PC-9 (cell line): ENCODE data around the gene RAD18. TPM values are rescaled to one million over a fixed set of nuclear protein-coding genes. Genes with fewer than 3 reads are reported as not detected.

ENCODE experiments used
- BruUV-seq: library from RNA; stranded (reverse); fragments of 400-500 nt; replicated peaks from 2 replicates; lab custom pipeline; 2021; lab: Mats Ljungman, UMichigan
- CTCF ChIA-PET: fragments of 300-600 bp; sonication (Branson Sonifier 250); formaldehyde crosslinking; loops from one replicate; lab custom pipeline; 2022; ENCODE audit warnings: antibody characterized with exemption; lab: Charles Lee
- POLR2A ChIA-PET: fragments of 300-600 bp; sonication (Branson Sonifier 250); formaldehyde crosslinking; loops from one replicate; lab custom pipeline; 2022; ENCODE audit warnings: antibody characterized with exemption; ENCODE audit not compliant: unreplicated experiment; lab: Charles Lee
- DNase-seq, 2 experiments: peaks; one replicate each; pipeline versions ENCODE4 v3.0.0 to v3.0.0-alpha.2; 2015 to 2022; ENCODE audit warnings: mixed read lengths in 1 of 2
- H2AFZ ChIP-seq: fragments of 200-600 bp; sonication (generic); 2 replicates; pipeline ENCODE4 v1.8.1; 2017; ENCODE audit warnings: antibody characterized with exemption
- H3F3A ChIP-seq: fragments of 200-600 bp; sonication (generic); 2 replicates; pipeline ENCODE4 v1.8.1; 2017; ENCODE audit warnings: antibody characterized with exemption, mild to moderate bottlenecking, low read depth; ENCODE audit not compliant: insufficient read depth
- H3K27ac ChIP-seq: fragments of 200-600 bp; sonication (generic); 2 replicates; pipeline ENCODE4 v1.6.1; 2016; ENCODE audit warnings: mixed run types
- H3K27me3 ChIP-seq: fragments of 200-600 bp; sonication (generic); 2 replicates; pipeline ENCODE4 v1.6.1; 2016; ENCODE audit warnings: low read depth, mixed run types; ENCODE audit not compliant: insufficient read depth
- H3K36me3 ChIP-seq: fragments of 200-600 bp; sonication (generic); 2 replicates; pipeline ENCODE4 v1.6.1; 2016; ENCODE audit warnings: low read depth, mixed run types
- H3K4me1 ChIP-seq: fragments of 200-600 bp; sonication (generic); replicated peaks from 2 replicates; pipeline ENCODE4 v1.6.1; 2016; ENCODE audit warnings: mixed run types; ENCODE audit not compliant: insufficient read depth
- H3K4me2 ChIP-seq: fragments of 200-600 bp; sonication (generic); 2 replicates; pipeline ENCODE4 v1.6.1; 2017; ENCODE audit warnings: mixed run types
- H3K4me3 ChIP-seq: fragments of 200-600 bp; sonication (generic); 2 replicates; pipeline ENCODE4 v1.6.1; 2016; ENCODE audit warnings: mixed run types
- H3K79me2 ChIP-seq: fragments of 200-600 bp; sonication (generic); 2 replicates; pipeline ENCODE4 v1.6.1; 2017; ENCODE audit warnings: low read depth, mixed run types
- H3K9me2 ChIP-seq: fragments of 200-600 bp; sonication (generic); 2 replicates; pipeline ENCODE4 v1.8.1; 2017; ENCODE audit warnings: mild to moderate bottlenecking; ENCODE audit not compliant: insufficient read depth
- H3K9me3 ChIP-seq: fragments of 200-600 bp; sonication (generic); 2 replicates; pipeline ENCODE4 v1.8.1; 2016; ENCODE audit warnings: low read depth; ENCODE audit not compliant: insufficient read depth
- H4K20me1 ChIP-seq: fragments of 200-600 bp; sonication (generic); 2 replicates; pipeline ENCODE4 v1.8.1; 2017; ENCODE audit not compliant: insufficient read depth
- EZH2 ChIP-seq: fragments of 200-600 bp; sonication (generic); IDR thresholded peaks from 2 replicates; pipeline ENCODE4 v1.8.0; 2017; ENCODE audit warnings: antibody characterized with exemption, low read depth
- intact Hi-C: fragments of 100-400 bp; cut with micrococcal nuclease; formaldehyde crosslinking; loops from one replicate; pipeline ENCODE4 v1.10.0; 2022; ENCODE audit not compliant: unreplicated experiment
- total RNA-seq: library from RNA; stranded (reverse); gene quantifications from 2 replicates; pipeline ENCODE4 v1.2.3, GENCODE V29; 2021
- TF ChIP-seq, protein P1 (sequence below): fragments of 200-600 bp; sonication (generic); conservative IDR thresholded peaks from 2 replicates; pipeline ENCODE4 v1.6.1; 2017; ENCODE audit warnings: mixed run types, antibody characterized with exemption, mild to moderate bottlenecking, moderate library complexity

Gene RAD18
- total RNA-seq, 1 experiment from 2014 or later: 29.1 TPM

GRCh38 chr3:8931342-8931741 is 31.9 kb downstream of the RAD18 start:
- no peak overlapping the region for H3K27ac ChIP-seq
- intact Hi-C loops: no loop called here
- H3K4me3 ChIP-seq: no peak overlapping the region
- ChIA-PET POLR2A (no interaction called here), CTCF (no interaction called here)
- H3K4me1 ChIP-seq: peaks cover 4% of the 10 kb centered on the region
- peaks cover 7% of the 10 kb centered on the region; the same call in 1 of the 2 replicates for H3K79me2 ChIP-seq
- H2AFZ ChIP-seq: no peak overlapping the region
- TF ChIP-seq, protein P1, sequence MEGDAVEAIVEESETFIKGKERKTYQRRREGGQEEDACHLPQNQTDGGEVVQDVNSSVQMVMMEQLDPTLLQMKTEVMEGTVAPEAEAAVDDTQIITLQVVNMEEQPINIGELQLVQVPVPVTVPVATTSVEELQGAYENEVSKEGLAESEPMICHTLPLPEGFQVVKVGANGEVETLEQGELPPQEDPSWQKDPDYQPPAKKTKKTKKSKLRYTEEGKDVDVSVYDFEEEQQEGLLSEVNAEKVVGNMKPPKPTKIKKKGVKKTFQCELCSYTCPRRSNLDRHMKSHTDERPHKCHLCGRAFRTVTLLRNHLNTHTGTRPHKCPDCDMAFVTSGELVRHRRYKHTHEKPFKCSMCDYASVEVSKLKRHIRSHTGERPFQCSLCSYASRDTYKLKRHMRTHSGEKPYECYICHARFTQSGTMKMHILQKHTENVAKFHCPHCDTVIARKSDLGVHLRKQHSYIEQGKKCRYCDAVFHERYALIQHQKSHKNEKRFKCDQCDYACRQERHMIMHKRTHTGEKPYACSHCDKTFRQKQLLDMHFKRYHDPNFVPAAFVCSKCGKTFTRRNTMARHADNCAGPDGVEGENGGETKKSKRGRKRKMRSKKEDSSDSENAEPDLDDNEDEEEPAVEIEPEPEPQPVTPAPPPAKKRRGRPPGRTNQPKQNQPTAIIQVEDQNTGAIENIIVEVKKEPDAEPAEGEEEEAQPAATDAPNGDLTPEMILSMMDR: no peak
- no peak for TF ChIP-seq EZH2
- no TSS peak for BruUV-seq
- no peak overlapping the region for H3K4me2 ChIP-seq
- no peaks in the 10 kb centered on the region for H3F3A ChIP-seq
- peaks cover 18% of the 10 kb centered on the region; the same call in 1 of the 2 replicates for H3K36me3 ChIP-seq
- no peaks in the 10 kb centered on the region for H3K9me2 ChIP-seq
- H4K20me1 ChIP-seq: no peaks in the 10 kb centered on the region
- no peak for DNase-seq
- H3K9me3 ChIP-seq: peaks cover 3% of the 10 kb centered on the region; the same call in 1 of the 2 replicates
- H3K27me3 ChIP-seq: no peaks in the 10 kb centered on the region

- ChIA-PET CTCF (no interaction called here), POLR2A (interaction anchor here (0.6 kb wide), 1 partner anchor 454 kb away, joined by 3 read pairs; no protein-coding TSS in a partner anchor)
- no peaks in the 10 kb centered on the region for H4K20me1 ChIP-seq
- no peak for TF ChIP-seq EZH2
- TF ChIP-seq, protein P1: no peak
- no peaks in the 10 kb centered on the region for H3K9me2 ChIP-seq
- H2AFZ ChIP-seq: no peak overlapping the region
- no peaks in the 10 kb centered on the region for H3F3A ChIP-seq
- no peak for DNase-seq
- 0 out of 2 replicates have a peak, but pooled peaks cover 4% of the 10 kb centered on the region for H3K36me3 ChIP-seq
- BruUV-seq: no TSS peak
- no peaks in the 10 kb centered on the region for H3K79me2 ChIP-seq
- H3K27me3 ChIP-seq: no peaks in the 10 kb centered on the region
- peaks cover 3% of the 10 kb centered on the region; the same call in 1 of the 2 replicates for H3K9me3 ChIP-seq
- H3K4me3 ChIP-seq: no peak overlapping the region
- intact Hi-C loops: no loop called here
- H3K27ac ChIP-seq: no peak overlapping the region
- no peak overlapping the region for H3K4me2 ChIP-seq
- H3K4me1 ChIP-seq: no peaks in the 10 kb centered on the region
These were observed 33.4 kb downstream of the RAD18 start for GRCh38 chr3:8929860-8930259.

- no peak overlapping the region for H3K4me3 ChIP-seq
- H2AFZ ChIP-seq: no peak overlapping the region
- TF ChIP-seq, protein P1: no peak
- no peak for TF ChIP-seq EZH2
- H3K79me2 ChIP-seq: no peaks in the 10 kb centered on the region
- no peaks in the 10 kb centered on the region for H3K9me3 ChIP-seq
- no peaks in the 10 kb centered on the region for H3F3A ChIP-seq
- no peaks in the 10 kb centered on the region; the same call in 1 of the 2 replicates for H3K9me2 ChIP-seq
- CTCF ChIA-PET: no interaction called here
- H3K27ac ChIP-seq: no peak overlapping the region
- no peaks in the 10 kb centered on the region for H3K4me1 ChIP-seq
- POLR2A ChIA-PET: no interaction called here
- no peak for DNase-seq
- H4K20me1 ChIP-seq: no peaks in the 10 kb centered on the region
- no TSS peak for BruUV-seq
- no peaks in the 10 kb centered on the region for H3K27me3 ChIP-seq
- intact Hi-C loops: no loop called here
- peaks cover 7% of the 10 kb centered on the region; the same call in 1 of the 2 replicates for H3K36me3 ChIP-seq
- H3K4me2 ChIP-seq: no peak overlapping the region
These were observed 48.8 kb downstream of the RAD18 start for GRCh38 chr3:8914491-8914890.
